ENCODE data around the gene REEP1. TPM values are rescaled to one million over a fixed set of nuclear protein-coding genes. Genes with fewer than 3 reads are reported as not detected.
A peak's percentile ranks its signal among the peaks of the same experiment; 100 is the strongest.

The REEP1 gene
- total RNA-seq (2014; rRNA removed; shearing (Covaris generic)) = not detected in 2 replicates
- 0.27 TPM in 1 of 2 replicates, not detected in the other for polyA plus RNA-seq (2016; fragmentation: Nextera tagmentation; extraction: Ambion mirVana)

DNA sequence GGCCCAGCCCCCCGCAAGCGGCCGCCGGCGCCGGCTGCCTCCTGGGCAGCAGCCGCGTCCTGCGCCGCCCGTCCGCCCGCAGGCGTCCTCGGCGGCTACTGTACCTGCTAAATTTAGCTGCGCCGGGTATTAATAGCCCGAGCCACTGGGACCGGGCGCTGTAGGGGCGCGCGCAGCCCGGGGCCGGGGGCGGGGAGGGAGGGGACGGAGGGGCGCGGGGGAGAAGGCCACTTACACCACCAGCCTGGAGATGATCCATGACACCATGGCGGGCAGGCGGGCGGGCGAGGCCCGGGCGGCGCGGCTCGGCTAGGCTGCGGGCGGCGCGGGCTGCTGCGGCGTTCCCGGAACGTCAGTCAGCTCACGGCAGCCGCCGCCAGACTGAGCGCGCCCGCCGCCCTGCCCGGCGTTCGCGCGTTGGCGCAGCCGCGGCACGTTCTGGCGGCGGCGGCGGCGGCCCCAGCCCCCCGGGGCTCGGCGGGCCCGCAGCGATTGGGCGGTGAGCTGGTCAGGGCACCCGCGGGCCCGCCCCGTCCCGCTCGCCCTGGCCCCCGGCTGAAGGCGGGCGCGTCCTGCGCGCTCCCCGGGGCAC is at the start of gene REEP1:
TSS of gene REEP1 (minus strand) at position 383 of the 592 bp plus-strand sequence. CDS start at position 267, 116 bp downstream.
- Histone ChIP-seq H3K36me3 (ENCODE audit: low read depth) (no peaks in the 10 kb centered on the region), H3K27ac (no peak within 1 kb of the TSS), H2AFZ (0 out of 2 replicates have a peak within 1 kb of the TSS, but pooled peaks have one; percentile 38), H3K4me3 (peak within 1 kb of the TSS; percentile 56), H3K9me3 (ENCODE audit: low read depth) (no peaks in the 10 kb centered on the region), H3F3A (ENCODE audit: insufficient read depth) (no peaks in the 10 kb centered on the region), H3K27me3 (replicated peaks; ENCODE audit: insufficient read depth) (peaks cover 59% of the 10 kb centered on the region), H3K4me2 (ENCODE audit: unreplicated experiment) (peak within 1 kb of the TSS; percentile 57), H3K9me2 (ENCODE audit: insufficient read depth) (no peaks in the 10 kb centered on the region), H3K4me1 (ENCODE audit: insufficient read depth) (no peaks in the 10 kb centered on the region), H4K20me1 (ENCODE audit: insufficient read depth) (no peaks in the 10 kb centered on the region), H3K79me2 (ENCODE audit: insufficient read depth) (no peaks in the 10 kb centered on the region), H3K9ac (no peak within 1 kb of the TSS)
- DNase-seq = peak; percentile 50
- 0 out of 2 replicates have a peak, but pooled peaks have one; percentile 10 for TF ChIP-seq EZH2phosphoT487 (IDR thresholded peaks at IDR 0.05; ENCODE audit: insufficient read depth, low read depth)
- TF ChIP-seq EZH2 (IDR thresholded peaks at IDR 0.05; ENCODE audit: insufficient read depth, poor library complexity, severe bottlenecking) = no peak
- in situ Hi-C loops (cut with MboI) = no loop called here
- WGBS, 2 experiments (ENCODE audit: low coverage in 1 of 2, low lambda C conversion rate in 2 of 2, missing lambda C conversion rate in 2 of 2) = 2 to 4% methylated on average over 20 to 28 of the region's 87 CpGs

DNA sequence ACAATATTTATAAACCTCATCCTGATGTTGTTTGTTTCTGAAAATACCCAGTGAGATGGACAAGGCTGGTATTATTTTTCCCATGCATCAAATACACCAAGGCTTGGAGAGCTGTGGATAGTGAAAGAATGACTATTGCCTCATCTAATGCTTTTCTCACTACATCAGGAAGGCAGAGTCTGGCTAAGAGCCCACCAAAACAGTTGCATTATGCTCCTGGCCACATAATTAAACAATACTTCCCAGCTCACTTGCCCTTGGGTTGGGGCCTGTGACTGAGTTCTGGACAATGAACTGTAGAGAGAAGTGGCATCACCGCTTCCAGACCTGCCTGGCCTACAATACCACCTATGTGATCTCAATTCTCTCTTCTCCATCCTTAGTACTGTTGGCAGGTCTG is 46.4 kb upstream of the REEP1 start:
- no peak overlapping the region for H2AFZ ChIP-seq
- H3K9me2 ChIP-seq (ENCODE audit: insufficient read depth) = no peaks in the 10 kb centered on the region
- H3K4me1 ChIP-seq (ENCODE audit: insufficient read depth) = peaks cover 3% of the 10 kb centered on the region; the same call in 1 of the 2 replicates
- in situ Hi-C loops (cut with MboI) = no loop called here
- peaks cover 8% of the 10 kb centered on the region; the same call in 1 of the 2 replicates for H3K27me3 ChIP-seq (replicated peaks; ENCODE audit: insufficient read depth)
- H3K27ac ChIP-seq = no peak overlapping the region
- TF ChIP-seq EZH2 (IDR thresholded peaks at IDR 0.05; ENCODE audit: insufficient read depth, poor library complexity, severe bottlenecking) (no peak), EZH2phosphoT487 (IDR thresholded peaks at IDR 0.05; ENCODE audit: insufficient read depth, low read depth) (no peak)
- no peaks in the 10 kb centered on the region for H4K20me1 ChIP-seq (ENCODE audit: insufficient read depth)
- H3K9ac ChIP-seq = no peak overlapping the region
- H3K4me3 ChIP-seq = no peak overlapping the region
- H3K9me3 ChIP-seq (ENCODE audit: low read depth) = no peaks in the 10 kb centered on the region
- H3F3A ChIP-seq (ENCODE audit: insufficient read depth) = 0 out of 2 replicates have a peak, but pooled peaks cover 3% of the 10 kb centered on the region
- no peaks in the 10 kb centered on the region for H3K36me3 ChIP-seq (ENCODE audit: low read depth)
- H3K4me2 ChIP-seq (ENCODE audit: unreplicated experiment) = no peak overlapping the region
- no peaks in the 10 kb centered on the region for H3K79me2 ChIP-seq (ENCODE audit: insufficient read depth)
- 0% methylated on average over 1 of the region's 1 CpG for WGBS, 2 experiments (ENCODE audit: low coverage in 1 of 2, low lambda C conversion rate in 2 of 2, missing lambda C conversion rate in 2 of 2)
- peak; percentile 67 for DNase-seq

DNA sequence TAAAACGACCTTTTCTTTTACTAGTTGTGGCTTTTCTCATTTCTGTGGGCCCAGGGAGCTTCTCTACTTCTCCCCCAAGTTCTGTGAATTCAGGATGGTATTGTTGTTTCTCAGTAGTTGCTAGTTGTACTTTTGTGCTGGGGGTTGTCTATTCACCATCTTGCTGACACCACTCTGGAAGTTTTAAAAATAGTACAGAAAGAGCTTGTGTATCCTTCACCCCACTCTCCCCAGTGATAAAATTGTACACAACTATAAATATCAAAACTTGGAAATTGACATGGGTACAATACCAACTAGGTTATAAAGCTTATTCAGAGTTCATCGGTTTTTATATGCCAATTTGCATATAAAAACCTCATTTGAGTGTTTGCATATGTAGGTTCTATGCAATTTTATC is 45.3 kb upstream of the REEP1 start:
- H3K9me3 ChIP-seq (ENCODE audit: low read depth) = no peaks in the 10 kb centered on the region
- no peak overlapping the region for H3K4me3 ChIP-seq
- TF ChIP-seq EZH2phosphoT487 (IDR thresholded peaks at IDR 0.05; ENCODE audit: insufficient read depth, low read depth) (no peak), EZH2 (IDR thresholded peaks at IDR 0.05; ENCODE audit: insufficient read depth, poor library complexity, severe bottlenecking) (no peak)
- H3K79me2 ChIP-seq (ENCODE audit: insufficient read depth) = no peaks in the 10 kb centered on the region
- H2AFZ ChIP-seq = no peak overlapping the region
- H3K36me3 ChIP-seq (ENCODE audit: low read depth) = no peaks in the 10 kb centered on the region
- peaks cover 11% of the 10 kb centered on the region; the same call in 1 of the 2 replicates for H3K27me3 ChIP-seq (replicated peaks; ENCODE audit: insufficient read depth)
- DNase-seq = no peak
- peaks cover 3% of the 10 kb centered on the region; the same call in 1 of the 2 replicates for H3K4me1 ChIP-seq (ENCODE audit: insufficient read depth)
- no peak overlapping the region for H3K27ac ChIP-seq
- in situ Hi-C loops (cut with MboI) = no loop called here
- H3K4me2 ChIP-seq (ENCODE audit: unreplicated experiment) = no peak overlapping the region
- WGBS, 2 experiments (ENCODE audit: low coverage in 1 of 2, low lambda C conversion rate in 2 of 2, missing lambda C conversion rate in 2 of 2) = 36 to 49% methylated on average over 2 of the region's 2 CpGs
- H4K20me1 ChIP-seq (ENCODE audit: insufficient read depth) = no peaks in the 10 kb centered on the region
- H3K9me2 ChIP-seq (ENCODE audit: insufficient read depth) = no peaks in the 10 kb centered on the region
- no peak overlapping the region for H3K9ac ChIP-seq
- H3F3A ChIP-seq (ENCODE audit: insufficient read depth) = 0 out of 2 replicates have a peak, but pooled peaks cover 3% of the 10 kb centered on the region

DNA sequence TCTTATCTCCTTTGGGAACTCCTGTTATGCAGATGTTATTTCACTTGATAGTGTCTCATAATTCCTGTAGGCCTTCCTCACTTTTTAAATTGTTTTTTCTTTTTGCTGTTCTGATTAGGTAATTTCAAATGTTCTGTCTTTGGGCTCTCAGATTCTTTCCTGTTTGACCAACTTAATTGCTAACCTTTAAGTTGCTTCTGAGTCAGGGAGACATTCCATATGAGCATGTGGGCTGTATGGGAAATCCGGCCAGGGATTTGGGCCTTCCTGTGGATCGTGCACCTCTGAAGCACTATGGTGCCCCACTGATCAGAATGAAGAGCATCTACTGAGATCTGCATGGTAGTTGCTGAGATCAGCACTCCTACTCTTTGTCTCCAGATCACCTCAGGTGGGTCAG is 44.7 kb upstream of the REEP1 start:
- H3K79me2 ChIP-seq (ENCODE audit: insufficient read depth) = no peaks in the 10 kb centered on the region
- no peak overlapping the region for H3K4me2 ChIP-seq (ENCODE audit: unreplicated experiment)
- no peaks in the 10 kb centered on the region for H3K9me3 ChIP-seq (ENCODE audit: low read depth)
- H3K27me3 ChIP-seq (replicated peaks; ENCODE audit: insufficient read depth) = peaks cover 9% of the 10 kb centered on the region; the same call in 1 of the 2 replicates
- no peaks in the 10 kb centered on the region for H3K9me2 ChIP-seq (ENCODE audit: insufficient read depth)
- 0 out of 2 replicates have a peak, but pooled peaks cover 3% of the 10 kb centered on the region for H3F3A ChIP-seq (ENCODE audit: insufficient read depth)
- H3K36me3 ChIP-seq (ENCODE audit: low read depth) = no peaks in the 10 kb centered on the region
- no peak for DNase-seq
- no peak overlapping the region for H3K4me3 ChIP-seq
- H3K4me1 ChIP-seq (ENCODE audit: insufficient read depth) = peaks cover 3% of the 10 kb centered on the region; the same call in 1 of the 2 replicates
- H2AFZ ChIP-seq = no peak overlapping the region
- 78 to 85% methylated on average over 2 of the region's 2 CpGs for WGBS, 2 experiments (ENCODE audit: low coverage in 1 of 2, low lambda C conversion rate in 2 of 2, missing lambda C conversion rate in 2 of 2)
- TF ChIP-seq EZH2 (IDR thresholded peaks at IDR 0.05; ENCODE audit: insufficient read depth, poor library complexity, severe bottlenecking) (no peak), EZH2phosphoT487 (IDR thresholded peaks at IDR 0.05; ENCODE audit: insufficient read depth, low read depth) (no peak)
- in situ Hi-C loops (cut with MboI) = no loop called here
- H3K27ac ChIP-seq = no peak overlapping the region
- no peak overlapping the region for H3K9ac ChIP-seq
- no peaks in the 10 kb centered on the region for H4K20me1 ChIP-seq (ENCODE audit: insufficient read depth)
